ENCODE measurements around the gene DCAF8.

DCAF8 gene

GRCh38 chr1:160169553-160170399 is 92.6 kb downstream of the DCAF8 start:
- no peak for DNase-seq (ENCODE audit: low read depth in 2 of 2)

- DNase-seq (ENCODE audit: low read depth in 2 of 2), result no peak
Observed at GRCh38 chr1:160168609-160169369, 93.6 kb downstream of the DCAF8 start.

GRCh38 chr1:160168016-160168415 is 94.3 kb downstream of the DCAF8 start:
- DNase-seq (ENCODE audit: low read depth in 2 of 2), result no peak

- no peak for DNase-seq (ENCODE audit: low read depth in 2 of 2)
Observed at GRCh38 chr1:160167580-160167979, 94.8 kb downstream of the DCAF8 start.

GRCh38 chr1:160167056-160167455 is 95.3 kb downstream of the DCAF8 start:
- no peak for DNase-seq (ENCODE audit: low read depth in 2 of 2)

GRCh38 chr1:160166166-160166868 is 96.0 kb downstream of the DCAF8 start:
- no peak for DNase-seq (ENCODE audit: low read depth in 2 of 2)

All from activated CD8-positive, alpha-beta memory T cell treated with anti-CD3 and anti-CD28 coated beads for 4 hours (primary cell).